ENCODE data around the gene TOP2B. TPM values are rescaled to one million over a fixed set of nuclear protein-coding genes. Genes with fewer than 3 reads are reported as not detected.

TOP2B gene
- total RNA-seq, 1 experiment from 2014 or later, result 55.1 TPM

DNA sequence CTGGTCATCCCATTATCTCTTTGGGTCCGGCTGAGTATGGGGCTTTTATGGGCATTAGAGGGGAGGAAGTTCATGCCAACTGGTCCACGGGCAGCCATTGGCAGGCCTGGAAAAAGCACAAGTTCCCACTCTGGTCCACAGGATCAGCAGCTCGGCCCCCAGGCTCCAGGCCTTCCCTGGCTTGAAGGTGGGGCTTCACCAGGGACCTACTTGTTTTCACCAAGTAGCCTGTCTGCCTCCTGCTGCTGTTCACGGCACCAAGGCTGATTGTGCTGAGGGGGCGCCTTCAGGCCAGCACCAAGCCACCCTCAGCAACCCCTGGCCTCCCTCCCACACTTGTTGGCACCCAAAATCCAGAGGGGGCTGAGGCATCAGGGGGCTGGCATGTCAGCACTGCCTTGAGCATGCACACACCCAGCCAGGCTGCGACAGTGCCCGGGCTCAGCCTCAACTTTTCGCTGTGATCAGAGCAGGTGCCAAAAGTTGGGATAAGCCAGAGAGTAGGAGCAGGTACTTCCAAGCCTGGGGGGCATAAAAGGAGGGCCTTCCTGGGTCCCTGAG is 9.1 kb upstream of the TOP2B start:
- DNase-seq (ENCODE audit: low read depth), result no peak

DNA sequence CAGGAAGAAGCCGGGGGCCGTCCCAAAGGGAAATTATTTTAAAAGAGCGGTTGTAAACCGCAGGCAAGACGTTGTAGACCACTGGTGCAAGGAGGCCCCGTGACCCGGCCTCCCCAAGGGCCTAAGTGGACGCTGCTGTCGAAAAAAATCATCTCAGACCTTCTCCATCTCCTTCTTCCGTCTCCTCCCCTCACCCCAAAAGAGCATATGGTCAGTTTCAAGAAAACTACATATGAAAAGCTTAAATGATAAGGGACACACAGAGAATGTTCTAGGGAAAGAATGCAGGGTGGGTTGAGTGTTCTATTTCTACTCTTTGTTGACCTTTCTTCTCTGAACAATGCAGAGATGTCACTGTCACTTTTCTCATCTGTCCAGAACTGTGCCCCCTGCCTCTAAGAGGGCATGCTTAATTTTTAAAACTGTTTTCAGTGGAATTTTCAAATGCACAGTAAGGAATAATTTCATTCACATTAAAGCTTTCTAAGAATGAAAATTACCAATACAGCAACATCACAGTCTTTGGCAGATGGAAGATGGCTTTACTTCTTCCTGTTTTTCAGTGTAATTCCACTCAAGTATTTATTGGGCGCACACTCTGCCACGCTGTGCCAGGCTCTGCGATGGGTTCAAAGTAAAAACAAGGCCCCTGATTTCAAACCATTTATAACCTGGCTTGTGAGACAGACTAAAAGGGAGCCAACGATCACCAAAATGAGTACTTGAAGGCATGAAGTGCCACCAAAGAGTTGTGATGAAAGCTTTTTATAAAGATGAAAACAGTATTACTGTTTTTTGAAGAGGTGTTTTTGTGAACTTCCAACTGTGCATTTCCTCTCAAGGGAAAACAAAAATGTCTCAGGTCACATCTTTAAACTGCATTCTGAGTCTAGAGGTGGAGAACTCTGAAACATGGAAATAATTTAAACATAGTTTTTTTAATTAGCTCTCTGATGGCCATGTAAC is 891 bp upstream of the TOP2B start:
- DNase-seq (ENCODE audit: low read depth), result no peak

DNA sequence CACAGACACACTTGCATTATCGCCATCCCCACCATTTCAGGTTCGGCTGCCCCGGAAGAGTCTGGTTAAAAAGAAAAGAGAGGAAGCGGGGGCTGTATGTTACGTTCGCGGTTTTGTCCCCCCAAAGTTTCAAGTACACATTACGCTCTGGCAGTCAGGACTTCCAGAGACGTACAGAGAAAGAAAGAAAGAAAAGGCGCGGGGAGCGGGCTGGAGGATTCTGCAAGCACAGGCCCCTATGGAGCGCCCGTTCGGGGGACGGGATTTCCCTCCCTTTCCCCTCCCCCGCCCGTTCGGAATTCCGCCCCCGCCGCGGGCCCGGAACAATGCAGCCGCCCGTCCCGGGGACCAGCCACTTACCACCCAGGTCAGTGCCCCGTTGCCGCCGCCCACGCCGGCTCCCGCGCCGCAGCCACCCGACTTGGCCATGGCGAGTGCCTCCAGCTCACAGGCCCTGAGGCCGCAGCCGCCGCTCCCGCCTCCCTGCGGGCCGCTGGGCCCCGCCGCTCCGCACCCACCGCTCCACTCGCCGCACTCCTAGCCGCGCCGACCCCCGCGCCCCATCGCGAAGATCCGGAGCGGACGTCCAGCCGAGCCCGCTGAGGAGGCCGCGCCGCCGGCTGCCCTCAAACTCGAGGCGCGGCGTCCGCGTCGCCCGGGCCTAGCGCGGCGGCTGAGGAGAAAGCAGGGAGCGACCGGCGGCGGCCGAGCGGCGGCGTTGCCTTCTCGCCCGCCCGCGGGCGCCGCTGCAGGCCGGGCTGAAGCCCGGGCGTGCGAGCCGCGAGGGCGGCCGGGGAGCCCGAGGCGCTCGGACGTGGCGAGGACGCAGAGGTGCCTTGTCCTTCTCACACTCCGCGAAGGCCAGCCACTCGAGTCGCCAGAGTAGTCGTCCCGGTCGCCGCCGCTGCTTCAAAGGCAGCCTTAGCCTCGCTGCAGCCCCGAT is 567 bp downstream of the TOP2B start:
- DNase-seq (ENCODE audit: low read depth), result peak; percentile 39

DNA sequence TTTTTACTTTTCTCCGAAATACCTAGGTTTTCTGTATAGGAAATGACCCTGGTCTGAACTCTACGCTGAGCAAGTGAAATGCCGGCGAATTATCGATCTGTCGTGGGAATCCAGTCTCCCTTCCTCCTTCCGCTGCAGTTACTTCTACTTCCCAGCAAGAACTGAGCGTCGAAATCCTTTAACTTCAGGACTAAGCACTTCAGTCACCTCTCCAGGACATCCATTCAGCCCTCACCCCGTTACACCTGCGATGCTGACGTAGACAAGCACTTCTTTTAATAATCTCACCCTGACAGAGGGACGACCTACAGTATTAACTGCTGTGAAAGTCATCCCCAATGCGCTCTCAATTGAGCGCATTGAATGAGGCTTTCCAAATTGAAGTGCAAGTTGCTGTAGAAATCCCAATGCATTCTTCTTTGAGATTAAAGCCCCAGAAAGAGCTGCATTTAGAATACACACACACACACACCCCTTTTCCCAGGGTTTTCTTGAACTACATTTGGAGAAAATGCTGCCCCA is 1.3 kb downstream of the TOP2B start:
- peak; percentile 32 for DNase-seq (ENCODE audit: low read depth)

DNA sequence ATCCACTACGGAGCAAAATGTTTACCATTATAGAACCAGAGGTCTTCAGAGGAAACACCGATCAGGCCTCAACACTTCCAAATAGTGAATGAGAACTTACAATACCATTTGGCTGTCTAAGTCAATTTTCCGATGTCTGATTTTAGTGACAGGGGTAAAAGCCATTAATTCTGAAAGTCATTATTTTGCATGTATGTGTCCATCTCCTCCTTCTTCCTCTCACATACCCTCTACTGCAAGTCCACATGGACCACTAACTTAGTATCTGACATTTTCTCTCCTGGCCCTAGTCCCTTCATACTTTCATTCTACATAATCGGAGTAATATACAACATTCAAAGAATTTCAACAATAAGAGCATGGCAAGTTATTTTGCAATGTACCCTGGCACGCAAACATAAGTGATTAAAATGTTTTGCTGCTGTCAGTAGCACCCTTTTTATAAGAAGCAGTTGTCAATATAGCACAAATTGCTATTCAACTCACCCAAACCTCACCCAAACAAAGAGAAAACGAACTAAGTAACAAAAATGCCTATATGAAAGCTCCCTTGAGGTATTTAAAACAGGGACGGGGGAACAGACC is 1.9 kb downstream of the TOP2B start:
- no peak for DNase-seq (ENCODE audit: low read depth)

- no peak for DNase-seq (ENCODE audit: low read depth)
Measured at GRCh38 chr3:25661694-25662437, 2.8 kb downstream of the TOP2B start.

DNA sequence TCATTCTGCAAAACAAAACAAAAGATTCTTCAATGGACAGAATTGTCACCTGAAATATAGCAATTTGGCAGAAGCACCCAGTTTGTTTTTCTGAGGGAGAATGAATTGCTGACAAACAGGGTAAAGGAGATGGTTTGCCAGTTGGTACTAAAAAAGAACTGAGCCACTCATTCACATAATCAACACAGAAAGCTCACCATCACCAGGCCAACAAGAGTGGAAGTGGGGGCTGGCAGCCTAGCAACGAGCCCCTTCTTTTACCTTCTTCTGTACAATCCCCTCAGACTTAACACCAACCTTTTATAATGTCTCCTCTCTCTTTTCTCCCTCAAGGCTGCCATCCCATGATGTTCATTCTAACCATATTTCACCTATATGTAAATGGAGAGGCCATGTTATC is 5.9 kb downstream of the TOP2B start:
- no peak for DNase-seq (ENCODE audit: low read depth)

DNA sequence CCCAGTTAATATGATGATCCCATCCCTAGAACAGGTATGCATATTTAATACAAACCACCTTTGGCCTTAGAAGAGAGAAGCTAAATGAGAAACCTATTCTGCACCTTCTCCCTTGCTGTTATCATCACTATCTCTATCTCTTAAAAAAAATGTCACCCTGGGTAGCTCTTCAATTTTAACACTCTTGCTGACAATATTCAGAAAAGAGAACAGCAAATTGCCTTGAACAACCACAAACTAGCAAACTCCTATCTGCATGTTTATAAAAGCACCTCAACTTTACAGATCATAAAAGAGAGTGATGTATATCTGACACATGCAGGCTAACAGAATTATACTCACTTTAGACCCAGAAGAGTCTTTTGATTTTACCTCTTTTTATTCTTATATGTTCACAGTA is 7.4 kb downstream of the TOP2B start:
- DNase-seq (ENCODE audit: low read depth), result no peak

GRCh38 chr3:25655659-25656058 is 9.0 kb downstream of the TOP2B start:
- DNase-seq (ENCODE audit: low read depth), result no peak

GRCh38 chr3:25654576-25654975 is 10.1 kb downstream of the TOP2B start:
- no peak for DNase-seq (ENCODE audit: low read depth)

- DNase-seq (ENCODE audit: low read depth), result no peak
Measured at GRCh38 chr3:25653322-25653721, 11.4 kb downstream of the TOP2B start.

- DNase-seq (ENCODE audit: low read depth), result no peak
Measured at GRCh38 chr3:25652921-25653320, 11.8 kb downstream of the TOP2B start.

DNA sequence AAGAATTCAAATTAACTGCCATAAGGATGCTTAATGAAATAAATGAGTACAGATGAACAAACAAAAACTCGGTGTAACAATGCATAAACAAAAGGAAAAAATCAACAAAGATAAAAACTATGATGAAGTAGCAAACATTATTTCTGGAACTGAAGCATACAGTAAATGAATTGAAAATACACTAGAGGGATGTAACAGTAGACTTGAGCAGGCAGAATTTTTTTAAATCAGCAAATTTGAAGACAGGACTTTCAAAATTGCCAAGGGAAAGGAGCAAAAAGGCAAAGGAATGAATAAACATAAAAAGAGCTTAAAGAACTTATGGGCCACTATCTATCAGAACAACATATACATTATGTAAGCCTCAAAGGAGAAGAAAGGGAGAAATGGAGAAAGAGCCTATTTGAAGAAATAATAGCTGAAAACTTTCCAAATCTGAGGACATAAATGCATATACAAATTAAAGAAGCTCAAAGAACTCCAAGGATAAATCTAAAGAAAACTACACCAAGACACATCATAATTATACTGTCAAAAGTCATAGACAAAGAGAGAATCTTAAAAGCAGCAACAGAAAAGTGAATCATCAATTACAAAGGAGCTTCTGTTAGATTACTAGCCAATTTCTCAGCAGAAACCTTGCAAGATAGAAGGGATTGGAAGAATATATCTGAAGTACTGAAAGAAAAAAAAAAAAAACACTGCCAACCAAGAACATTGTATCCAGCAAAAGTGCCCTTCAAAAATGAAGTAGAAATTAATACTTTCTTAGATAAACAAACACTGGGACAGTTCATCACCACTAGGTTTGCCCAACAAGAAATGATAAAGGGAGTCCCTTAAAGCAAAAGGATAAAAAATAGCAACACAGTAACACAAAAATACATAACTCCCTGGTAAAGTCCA is 15.5 kb downstream of the TOP2B start:
- no peak for DNase-seq (ENCODE audit: low read depth)

GRCh38 chr3:25648107-25648535 is 16.6 kb downstream of the TOP2B start:
- DNase-seq (ENCODE audit: low read depth), result peak; percentile 60

GRCh38 chr3:25635038-25635437 is 29.7 kb downstream of the TOP2B start:
- DNase-seq (ENCODE audit: low read depth), result no peak

- DNase-seq (ENCODE audit: low read depth), result no peak
Measured at GRCh38 chr3:25633919-25634318, 30.8 kb downstream of the TOP2B start.

DNA sequence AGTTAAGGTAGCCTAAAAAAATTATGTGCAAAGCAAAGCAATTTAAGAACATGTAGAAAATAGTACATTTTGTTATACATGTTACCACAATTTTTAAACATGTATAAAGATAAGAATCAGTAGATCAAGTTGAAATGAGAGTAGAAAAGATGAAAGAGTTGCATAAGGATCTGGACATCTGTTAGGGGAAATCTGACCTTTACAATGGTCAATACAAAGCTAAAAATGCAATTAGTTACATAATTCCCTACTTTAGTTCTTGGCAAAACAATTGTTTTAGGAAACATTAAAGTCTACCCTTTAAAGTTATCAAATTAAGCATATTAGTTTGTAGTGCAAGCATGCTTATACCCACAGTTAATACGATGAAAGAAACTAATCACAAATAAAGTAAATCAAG is 32.7 kb downstream of the TOP2B start:
- DNase-seq (ENCODE audit: low read depth), result no peak

DNA sequence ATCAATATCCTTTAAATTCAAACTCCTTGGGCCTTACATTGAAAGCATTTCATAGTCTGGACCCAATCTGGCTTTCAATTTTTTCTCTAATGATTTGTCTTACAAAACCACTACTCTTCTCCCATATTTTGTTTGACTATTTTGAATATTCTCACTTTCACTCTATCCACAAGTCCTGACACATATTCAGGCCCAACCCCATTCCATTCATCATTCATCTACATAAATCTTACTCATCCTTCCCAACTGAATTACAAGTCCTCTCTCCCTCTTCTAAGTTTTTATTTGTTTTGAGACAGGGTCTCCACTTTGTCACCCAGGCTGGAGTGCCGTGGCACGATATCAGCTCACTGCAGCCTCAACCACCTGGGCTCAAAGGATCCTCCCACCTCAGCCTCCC is 43.6 kb downstream of the TOP2B start:
- DNase-seq (ENCODE audit: low read depth), result no peak

DNA sequence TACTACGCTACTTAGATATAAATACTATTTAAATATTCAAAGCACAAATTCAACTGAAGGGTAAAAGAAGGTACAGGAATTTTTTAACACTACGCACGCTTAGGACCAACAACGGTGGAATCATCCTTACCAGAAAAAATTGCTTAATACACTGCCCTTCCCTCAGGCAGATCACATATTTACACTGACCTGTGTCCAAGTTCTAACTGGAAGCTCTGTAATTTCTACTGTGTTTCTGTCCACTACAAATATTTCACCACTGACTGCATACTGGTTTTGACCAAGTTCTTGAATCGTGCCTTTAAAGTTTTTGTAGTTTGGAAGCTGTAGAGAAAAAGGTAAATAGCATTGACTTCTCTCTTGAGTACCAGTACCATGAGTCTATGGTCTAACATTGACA is 44.2 kb downstream of the TOP2B start:
- no peak for DNase-seq (ENCODE audit: low read depth)

DNA sequence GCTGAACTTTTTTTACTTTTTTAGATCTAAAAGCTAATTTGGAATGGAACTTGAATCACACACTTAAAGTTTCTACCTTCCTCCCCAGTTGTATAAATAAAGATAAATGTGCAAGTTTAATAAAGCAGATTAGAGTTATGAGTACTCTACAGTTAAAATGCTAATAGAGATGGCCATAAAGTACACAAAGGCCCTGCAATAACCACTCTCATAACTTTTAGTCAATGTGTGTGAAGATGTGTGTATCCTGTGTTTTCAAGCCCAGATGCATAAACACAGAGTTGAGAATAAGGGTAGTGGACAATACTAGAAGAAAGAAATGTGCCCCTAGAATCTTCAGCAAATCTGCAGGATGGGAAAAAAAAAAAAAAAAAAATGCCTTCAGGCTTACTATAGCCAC is 45.3 kb downstream of the TOP2B start:
- no peak for DNase-seq (ENCODE audit: low read depth)
